Hindlimb muscle (tissue), 1 donor: ENCODE results near the gene IL20. TPM values are rescaled to one million over a fixed set of nuclear protein-coding genes. Genes with fewer than 3 reads are reported as not detected.

Experiments
- DNase-seq: peaks from one replicate; pipeline ENCODE4 v3.0.0-alpha.2; 2013
- polyA plus RNA-seq: library from polyadenylated mRNA; unstranded; fragments of 120-200 nt; gene quantifications from one replicate; pipeline ENCODE4 v1.2.1, GENCODE V29; 2013; ENCODE audit not compliant: insufficient read length

IL20 gene
- polyA plus RNA-seq, 1 donor = not detected

GRCh38 chr1:206882555-206882954 lies 17.1 kb downstream of the IL20 start:
- no peak for DNase-seq

DNA sequence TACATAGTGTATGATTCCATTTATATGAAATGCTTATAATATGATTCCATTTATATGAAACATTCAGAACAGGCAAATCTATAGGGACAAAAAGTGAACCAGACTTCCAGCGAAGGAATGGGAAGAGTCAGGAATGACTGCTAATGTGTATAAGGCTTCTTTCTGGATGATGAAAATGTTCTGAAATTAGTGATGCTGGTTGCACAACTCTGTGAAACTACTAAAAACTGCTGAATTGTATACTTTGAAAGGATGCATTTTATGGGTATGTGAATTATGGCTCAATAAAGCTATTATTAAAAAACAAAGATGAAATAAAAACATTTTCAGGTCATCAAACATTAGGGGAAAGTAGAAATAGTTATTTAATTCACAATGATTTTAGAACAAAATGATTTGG lies 17.7 kb downstream of the IL20 start:
- DNase-seq = no peak

DNA sequence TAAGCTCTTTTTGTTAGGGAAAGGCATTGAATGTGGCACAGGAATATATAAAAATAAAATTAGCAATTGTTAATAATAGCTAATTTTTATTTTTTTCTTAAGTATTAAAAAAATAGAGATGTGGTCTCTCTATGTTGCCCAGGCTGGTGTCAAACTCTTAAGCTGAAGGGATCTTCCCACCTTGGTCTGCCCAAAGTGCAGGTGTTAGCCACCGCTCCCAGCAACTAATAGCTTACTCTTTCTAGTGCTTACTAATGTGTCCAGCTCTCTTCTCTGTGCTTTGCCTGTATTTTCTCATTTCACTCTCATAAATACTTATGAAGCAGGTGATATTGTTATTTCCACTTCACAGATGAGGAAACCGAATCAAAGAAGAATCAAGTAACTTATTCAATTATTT lies 18.5 kb downstream of the IL20 start:
- no peak for DNase-seq

DNA sequence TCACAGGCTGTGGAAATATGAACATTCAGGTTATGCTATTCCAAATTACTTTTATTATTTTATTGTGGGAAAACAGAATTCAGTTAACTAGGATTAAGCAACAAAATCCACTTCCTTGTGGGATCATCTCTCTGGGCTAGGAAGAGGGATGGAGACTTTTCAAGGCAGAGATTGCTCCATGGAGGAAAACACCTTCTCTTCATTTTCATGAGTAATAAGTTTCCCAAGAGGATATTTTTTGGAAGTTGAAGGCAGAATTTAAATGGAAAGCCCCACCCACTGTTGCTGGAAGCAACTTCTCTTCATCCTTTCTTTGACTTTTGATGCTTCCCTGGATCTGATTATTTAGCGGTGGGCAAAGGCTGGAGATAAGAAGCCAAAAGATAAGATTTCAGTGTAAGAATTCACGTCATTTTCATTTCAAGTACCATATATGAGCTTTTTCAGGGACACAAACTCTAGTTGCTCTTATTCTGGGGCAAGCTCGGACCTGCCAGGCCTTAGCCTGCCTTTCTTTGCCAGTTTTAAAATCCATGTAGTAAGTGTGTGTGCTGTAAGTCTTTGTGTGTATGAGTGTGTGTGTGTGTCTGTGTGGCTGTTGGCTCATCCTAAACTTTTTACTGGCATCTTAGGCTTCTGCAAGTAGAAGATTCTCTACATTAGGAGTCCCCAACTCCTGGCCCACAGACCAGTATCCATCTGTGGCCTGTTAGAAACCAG lies 20.1 kb downstream of the IL20 start:
- DNase-seq = no peak

DNA sequence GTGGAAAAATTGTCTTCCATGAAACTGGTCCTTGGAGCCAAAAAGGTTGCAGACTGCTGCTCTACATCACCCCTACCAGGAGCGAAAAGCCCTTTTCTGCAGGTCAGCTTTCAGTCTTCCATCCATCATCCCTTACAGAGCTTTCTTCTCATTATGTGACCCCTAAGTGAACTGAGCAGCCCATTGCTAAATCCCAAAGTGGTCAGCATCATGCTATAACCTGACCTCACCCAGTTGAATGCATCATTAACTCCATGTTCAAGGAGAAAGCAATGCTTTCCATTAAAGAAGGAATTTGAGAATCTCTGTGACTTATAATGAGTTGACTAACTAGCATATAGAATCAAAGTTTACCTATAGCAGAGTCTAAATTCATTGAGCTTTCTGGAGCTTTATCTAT lies 21.4 kb downstream of the IL20 start:
- DNase-seq = no peak

GRCh38 chr1:206887701-206888100 lies 22.3 kb downstream of the IL20 start:
- DNase-seq = no peak

GRCh38 chr1:206890125-206891060 lies 25.0 kb downstream of the IL20 start:
- DNase-seq = no peak

DNA sequence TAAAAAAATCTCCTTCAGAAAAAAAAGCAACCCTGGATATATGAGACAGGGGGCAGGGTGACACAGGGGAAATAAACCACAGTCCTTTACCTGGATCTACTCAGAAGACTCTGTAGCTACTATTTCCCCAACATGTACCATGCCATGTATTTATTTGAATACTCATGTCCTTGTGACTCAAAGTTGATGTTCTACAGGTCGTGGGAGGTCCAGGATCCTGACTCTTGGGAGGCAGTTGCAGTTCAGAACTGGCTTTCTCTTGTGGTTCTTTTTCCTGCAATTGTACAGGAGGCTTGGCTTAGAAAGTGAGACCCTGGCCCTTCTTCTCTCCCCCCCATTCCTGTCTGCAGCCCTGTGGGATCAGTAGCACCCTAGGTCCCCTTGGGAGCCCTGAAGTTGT lies 26.0 kb downstream of the IL20 start:
- DNase-seq = no peak

GRCh38 chr1:206892351-206892984 lies 27.0 kb downstream of the IL20 start:
- DNase-seq = no peak

DNA sequence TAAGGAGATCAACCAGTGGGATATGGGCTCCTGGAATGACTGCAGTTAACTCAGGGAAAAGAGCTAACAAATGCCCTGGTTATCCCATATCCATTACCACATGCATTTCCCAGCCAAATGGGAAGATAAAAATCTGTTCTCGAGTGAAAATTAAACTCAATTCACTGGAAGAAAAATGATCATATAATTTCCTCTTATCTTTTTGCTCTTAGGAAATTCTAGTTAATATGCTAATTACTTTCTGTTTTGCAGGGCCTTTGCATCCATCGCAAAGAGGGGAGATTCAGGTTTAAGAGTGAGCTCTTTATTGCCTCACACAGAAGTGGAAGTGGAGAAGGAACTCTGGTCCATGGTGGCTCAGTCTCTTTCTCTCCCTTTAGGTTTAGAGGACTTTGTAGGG lies 28.0 kb downstream of the IL20 start:
- DNase-seq = no peak

- DNase-seq = no peak
Observed at GRCh38 chr1:206895325-206895724, 29.9 kb downstream of the IL20 start.

DNA sequence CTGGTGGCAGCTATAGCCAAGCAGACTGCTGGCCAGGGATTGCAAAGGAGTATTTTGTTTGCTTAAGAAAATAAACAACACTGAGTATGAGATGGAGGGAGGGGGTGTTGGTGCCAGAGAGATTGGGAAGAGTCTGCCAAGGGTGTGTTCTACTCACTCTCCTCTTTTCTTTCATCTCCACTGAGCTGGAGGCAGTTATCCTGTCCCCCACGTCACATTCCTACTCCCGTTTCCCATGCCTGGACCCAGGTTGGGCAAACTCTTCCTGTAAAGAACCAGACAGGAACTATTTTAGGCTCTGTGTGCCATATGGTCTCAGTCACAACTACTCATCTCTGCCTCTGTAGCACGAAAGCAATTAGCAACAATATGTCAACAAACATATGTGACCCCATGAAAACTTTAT lies 30.4 kb downstream of the IL20 start:
- no peak for DNase-seq

- DNase-seq = no peak
Observed at GRCh38 chr1:206896261-206896660, 30.8 kb downstream of the IL20 start.

- no peak for DNase-seq
Observed at GRCh38 chr1:206897175-206897574, 31.8 kb downstream of the IL20 start, which contains the start of gene IL24. IL24 (plus strand) TSS chr1:206897443; CDS start chr1:206897833, 390 bp downstream.

DNA sequence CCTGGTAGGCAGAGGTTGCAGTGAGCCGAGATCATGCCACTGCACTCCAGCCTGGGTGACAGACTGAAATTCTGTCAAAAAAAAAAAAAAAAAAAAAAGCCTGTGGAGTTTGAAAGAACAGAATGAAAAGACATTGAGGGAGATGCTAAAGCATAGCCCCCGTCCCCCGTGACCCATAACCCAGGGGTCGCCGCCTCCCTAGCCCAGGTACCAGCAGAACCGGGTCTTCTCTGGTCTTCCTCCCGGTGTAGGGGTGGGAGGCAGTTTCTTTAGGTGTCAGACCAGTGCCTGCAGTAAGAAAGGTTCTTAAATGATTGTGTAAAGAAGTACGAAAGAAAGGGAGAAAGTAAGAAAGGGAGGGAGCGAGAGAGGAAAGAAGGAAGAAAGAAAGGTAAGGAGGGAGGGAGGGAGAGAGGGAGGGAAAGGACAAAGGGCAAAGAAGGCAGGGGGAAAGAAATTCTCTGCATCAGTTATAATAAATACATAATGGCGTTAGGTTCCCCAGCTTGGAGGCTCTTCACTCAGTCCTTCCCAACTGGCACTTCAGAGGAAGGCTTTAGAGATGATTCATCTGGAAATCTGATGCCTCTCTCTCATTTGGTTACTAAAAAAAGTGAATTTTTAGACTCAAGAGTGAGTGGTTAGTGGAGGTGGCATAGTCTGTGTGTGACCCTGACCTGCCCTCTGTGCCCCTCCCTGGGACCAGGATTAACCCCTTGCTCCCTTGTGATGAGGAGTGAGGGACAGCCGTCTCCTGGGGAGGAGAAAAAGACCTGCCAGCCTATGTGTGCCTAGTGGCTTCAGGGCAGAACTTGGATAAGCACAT lies 32.9 kb downstream of the IL20 start:
- no peak for DNase-seq

- no peak for DNase-seq
Observed at GRCh38 chr1:206898915-206899431, 33.5 kb downstream of the IL20 start.

- no peak for DNase-seq
Observed at GRCh38 chr1:206899717-206900116, 34.3 kb downstream of the IL20 start.

DNA sequence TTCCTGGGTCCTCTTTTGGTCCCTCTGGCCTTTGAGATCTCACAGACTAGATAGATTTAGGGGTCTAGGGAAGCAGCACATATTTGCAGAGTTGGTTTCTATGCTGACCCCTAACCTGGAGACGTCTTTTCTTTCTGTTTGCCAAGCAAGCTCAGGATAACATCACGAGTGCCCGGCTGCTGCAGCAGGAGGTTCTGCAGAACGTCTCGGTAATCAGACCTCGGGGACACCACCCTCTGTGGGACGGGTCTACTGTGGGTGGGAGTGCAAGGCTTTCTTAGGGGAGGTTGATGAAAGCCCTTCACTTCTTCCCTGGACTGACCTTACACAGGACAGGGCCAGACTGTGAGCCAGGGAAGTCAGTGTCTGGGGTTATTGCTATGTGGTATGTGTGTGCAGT lies 34.7 kb downstream of the IL20 start:
- no peak for DNase-seq

- no peak for DNase-seq
Observed at GRCh38 chr1:206901944-206902343, 36.5 kb downstream of the IL20 start.

DNA sequence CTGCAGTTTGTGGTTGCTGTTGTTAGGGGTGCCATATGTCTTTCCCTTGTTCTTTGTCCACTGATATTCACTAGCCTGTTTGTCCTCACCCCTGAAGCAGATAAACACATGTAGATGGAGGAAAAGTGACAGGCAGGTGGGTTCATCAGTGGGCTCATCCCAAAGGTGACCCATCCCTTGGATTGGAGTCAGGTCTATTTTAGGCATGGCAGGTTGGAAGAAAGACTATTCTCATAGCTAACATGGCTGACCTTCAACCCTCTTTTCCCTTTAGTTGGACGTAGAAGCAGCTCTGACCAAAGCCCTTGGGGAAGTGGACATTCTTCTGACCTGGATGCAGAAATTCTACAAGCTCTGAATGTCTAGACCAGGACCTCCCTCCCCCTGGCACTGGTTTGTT lies 37.3 kb downstream of the IL20 start:
- DNase-seq = no peak

- DNase-seq = no peak
Observed at GRCh38 chr1:206903687-206904086, 38.3 kb downstream of the IL20 start.
